ENCODE data around the gene RALGDS.
"Not testable (repeated sequence)": the region's sequence is repeated elsewhere in the genome, so short reads cannot be mapped to it uniquely, and the experiment has no call there.

RALGDS gene

GRCh38 chr9:133073086-133074014, 47.7 kb downstream of the RALGDS start (continued):
- no peak for TF ChIP-seq ZNF335 (tag by site-specific recombination; conservative IDR thresholded peaks at IDR 0.05)
- TF ChIP-seq ZNF585B (tag by site-specific recombination; IDR thresholded peaks at IDR 0.05) = no peak
- TF ChIP-seq ZNF140 (tag by site-specific recombination; IDR thresholded peaks at IDR 0.05) = no peak
- TF ChIP-seq ZNF202 (tag by site-specific recombination; IDR thresholded peaks at IDR 0.05; ENCODE audit: borderline replicate concordance) = no peak
- no peak for TF ChIP-seq HOXD13 (CRISPR knock-in tag; IDR thresholded peaks at IDR 0.05; ENCODE audit: borderline replicate concordance)
- no peak for TF ChIP-seq ZNF174 (tag by site-specific recombination; IDR thresholded peaks at IDR 0.05)
- TF ChIP-seq ZNF670 (tag by site-specific recombination; IDR thresholded peaks at IDR 0.05; ENCODE audit: low read depth) = no peak

DNA sequence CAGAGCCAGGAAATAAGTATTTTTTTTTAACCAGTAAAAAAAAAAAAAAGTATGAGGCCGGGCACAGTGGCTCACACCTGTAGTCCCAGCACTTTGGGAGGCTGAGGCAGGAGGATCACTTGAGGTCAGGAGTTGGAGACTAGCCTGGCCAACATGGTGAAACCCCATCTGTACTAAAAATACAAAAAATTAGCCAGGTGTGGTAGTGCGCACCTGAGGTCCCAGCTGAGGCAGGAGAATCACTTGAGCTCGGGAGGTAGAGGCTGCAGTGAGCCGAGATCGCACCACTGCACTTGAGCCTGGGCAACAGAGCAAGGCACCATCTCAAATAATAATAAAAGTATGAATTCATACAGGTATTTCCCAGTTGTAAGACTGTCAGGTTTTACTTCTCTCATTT, 48.8 kb downstream of the RALGDS start:
- H3K9me3 ChIP-seq (ENCODE audit: control insufficient read depth, insufficient read depth, low read depth, low read length); POLR2A ChIA-PET; H3K4me1 ChIP-seq (ENCODE audit: control insufficient read depth, insufficient read depth, low read length); H3K27ac ChIP-seq (ENCODE audit: extremely low read depth, low read depth, low read length); H3K4me3 ChIP-seq (ENCODE audit: low read depth, low read length); H3K36me3 ChIP-seq (ENCODE audit: control insufficient read depth in 2 of 2, insufficient read depth in 1 of 2, low read length in 2 of 2): not testable (repeated sequence)
- CTCF ChIA-PET = interaction anchor here (1.1 kb wide), 1 partner anchor 114 kb away, joined by 3 read pairs; no protein-coding TSS in a partner anchor

DNA sequence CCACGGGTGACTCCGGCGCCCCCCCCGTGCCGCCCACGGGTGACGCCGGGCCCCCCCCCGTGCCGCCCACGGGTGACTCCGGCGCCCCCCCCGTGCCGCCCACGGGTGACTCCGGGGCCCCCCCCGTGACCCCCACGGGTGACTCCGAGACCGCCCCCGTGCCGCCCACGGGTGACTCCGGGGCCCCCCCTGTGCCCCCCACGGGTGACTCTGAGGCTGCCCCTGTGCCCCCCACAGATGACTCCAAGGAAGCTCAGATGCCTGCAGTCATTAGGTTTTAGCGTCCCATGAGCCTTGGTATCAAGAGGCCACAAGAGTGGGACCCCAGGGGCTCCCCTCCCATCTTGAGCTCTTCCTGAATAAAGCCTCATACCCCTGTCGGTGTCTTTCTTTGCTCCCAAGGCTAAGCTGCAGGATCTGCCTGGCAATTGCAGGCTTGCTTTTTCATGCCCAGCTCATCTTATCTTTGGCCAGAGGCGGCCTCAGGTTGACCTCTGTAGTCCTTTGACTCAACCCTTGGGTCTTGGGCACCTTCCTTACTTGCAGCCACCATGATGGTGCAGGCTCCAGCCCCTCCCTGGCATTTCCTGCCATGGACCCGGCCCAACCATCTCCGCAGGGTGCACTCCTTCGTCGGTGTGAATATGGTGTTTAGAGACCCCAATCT, 49.4 kb downstream of the RALGDS start:
- no peak overlapping the region for H3K27ac ChIP-seq (ENCODE audit: extremely low read depth, low read depth, low read length)
- ChIA-PET POLR2A (no interaction called here), CTCF (interaction anchor here (1.1 kb wide), 1 partner anchor 114 kb away, joined by 3 read pairs; no protein-coding TSS in a partner anchor)
- H3K4me3 ChIP-seq (ENCODE audit: low read depth, low read length) = no peak overlapping the region
- no peaks in the 10 kb centered on the region for H3K9me3 ChIP-seq (ENCODE audit: control insufficient read depth, insufficient read depth, low read depth, low read length)
- no peaks in the 10 kb centered on the region for H3K36me3 ChIP-seq (ENCODE audit: control insufficient read depth in 2 of 2, insufficient read depth in 1 of 2, low read length in 2 of 2)
- no peak for TF ChIP-seq ZNF248 (tag by site-specific recombination; IDR thresholded peaks at IDR 0.05)
- TF ChIP-seq SP2 (tag by site-specific recombination; IDR thresholded peaks at IDR 0.05) = no peak
- no peak for TF ChIP-seq ZNF580 (tag by site-specific recombination; IDR thresholded peaks at IDR 0.05)
- TF ChIP-seq ZEB2 (tag by site-specific recombination; IDR thresholded peaks at IDR 0.05) = no peak
- TF ChIP-seq ZBTB48 (tag by site-specific recombination; IDR thresholded peaks at IDR 0.05) = no peak
- H3K4me1 ChIP-seq (ENCODE audit: control insufficient read depth, insufficient read depth, low read length) = no peaks in the 10 kb centered on the region

DNA sequence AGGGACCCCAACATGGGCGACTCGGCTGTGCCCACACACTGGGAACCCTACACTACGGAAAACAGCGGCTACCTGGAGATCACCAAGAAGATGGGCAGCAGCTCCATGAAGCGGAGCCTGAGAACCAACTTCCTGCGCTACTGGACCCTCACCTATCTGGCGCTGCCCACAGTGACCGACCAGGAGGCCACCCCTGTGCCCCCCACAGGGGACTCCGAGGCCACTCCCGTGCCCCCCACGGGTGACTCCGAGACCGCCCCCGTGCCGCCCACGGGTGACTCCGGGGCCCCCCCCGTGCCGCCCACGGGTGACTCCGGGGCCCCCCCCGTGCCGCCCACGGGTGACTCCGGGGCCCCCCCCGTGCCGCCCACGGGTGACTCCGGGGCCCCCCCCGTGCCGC, 50.1 kb downstream of the RALGDS start:
- H3K4me1 ChIP-seq (ENCODE audit: control insufficient read depth, insufficient read depth, low read length); H3K9me3 ChIP-seq (ENCODE audit: control insufficient read depth, insufficient read depth, low read depth, low read length); POLR2A ChIA-PET; H3K27ac ChIP-seq (ENCODE audit: extremely low read depth, low read depth, low read length); H3K36me3 ChIP-seq (ENCODE audit: control insufficient read depth in 2 of 2, insufficient read depth in 1 of 2, low read length in 2 of 2); H3K4me3 ChIP-seq (ENCODE audit: low read depth, low read length): not testable (repeated sequence)
- CTCF ChIA-PET = interaction anchor here (1.1 kb wide), 1 partner anchor 115 kb away, joined by 3 read pairs; no protein-coding TSS in a partner anchor

DNA sequence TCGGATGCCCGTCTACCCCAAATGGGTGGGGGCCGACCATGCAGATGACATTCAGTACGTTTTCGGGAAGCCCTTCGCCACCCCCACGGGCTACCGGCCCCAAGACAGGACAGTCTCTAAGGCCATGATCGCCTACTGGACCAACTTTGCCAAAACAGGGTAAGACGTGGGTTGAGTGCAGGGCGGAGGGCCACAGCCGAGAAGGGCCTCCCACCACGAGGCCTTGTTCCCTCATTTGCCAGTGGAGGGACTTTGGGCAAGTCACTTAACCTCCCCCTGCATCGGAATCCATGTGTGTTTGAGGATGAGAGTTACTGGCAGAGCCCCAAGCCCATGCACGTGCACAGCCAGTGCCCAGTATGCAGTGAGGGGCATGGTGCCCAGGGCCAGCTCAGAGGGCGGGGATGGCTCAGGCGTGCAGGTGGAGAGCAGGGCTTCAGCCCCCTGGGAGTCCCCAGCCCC, 50.5 kb downstream of the RALGDS start:
- H3K4me1 ChIP-seq (ENCODE audit: control insufficient read depth, insufficient read depth, low read length); H3K9me3 ChIP-seq (ENCODE audit: control insufficient read depth, insufficient read depth, low read depth, low read length); H3K4me3 ChIP-seq (ENCODE audit: low read depth, low read length); H3K27ac ChIP-seq (ENCODE audit: extremely low read depth, low read depth, low read length); CTCF ChIA-PET; POLR2A ChIA-PET; H3K36me3 ChIP-seq (ENCODE audit: control insufficient read depth in 2 of 2, insufficient read depth in 1 of 2, low read length in 2 of 2): not testable (repeated sequence)

DNA sequence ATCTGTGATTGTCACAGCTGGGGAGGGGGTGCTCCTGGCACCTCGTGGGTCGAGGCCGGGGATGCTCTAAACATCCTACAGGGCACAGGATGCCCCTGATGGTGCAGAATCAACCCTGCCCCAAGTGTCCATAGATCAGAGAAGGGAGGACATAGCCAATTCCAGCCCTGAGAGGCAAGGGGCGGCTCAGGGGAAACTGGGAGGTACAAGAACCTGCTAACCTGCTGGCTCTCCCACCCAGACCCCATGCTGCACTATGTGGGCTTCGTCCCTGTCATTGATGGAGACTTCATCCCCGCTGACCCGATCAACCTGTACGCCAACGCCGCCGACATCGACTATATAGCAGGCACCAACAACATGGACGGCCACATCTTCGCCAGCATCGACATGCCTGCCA, 52.6 kb downstream of the RALGDS start:
- CTCF ChIA-PET = interaction anchor here (1.5 kb wide), 1 partner anchor 34 kb away, joined by 4 read pairs; no protein-coding TSS in a partner anchor
- H3K4me1 ChIP-seq (ENCODE audit: control insufficient read depth, insufficient read depth, low read length); POLR2A ChIA-PET; H3K36me3 ChIP-seq (ENCODE audit: control insufficient read depth in 2 of 2, insufficient read depth in 1 of 2, low read length in 2 of 2); H3K27ac ChIP-seq (ENCODE audit: extremely low read depth, low read depth, low read length); H3K4me3 ChIP-seq (ENCODE audit: low read depth, low read length); H3K9me3 ChIP-seq (ENCODE audit: control insufficient read depth, insufficient read depth, low read depth, low read length): not testable (repeated sequence)
